HG03565 (cell line): Measurements from ENCODE around the gene ANKRD23.

ENCODE experiments used
- ATAC-seq: cut with Tn5 transposase; IDR thresholded peaks from one replicate; pipeline ENCODE4 v1.9.1; 2021; ENCODE audit warnings: mild to moderate bottlenecking, moderate library complexity; ENCODE audit not compliant: unreplicated experiment

The ANKRD23 gene

GRCh38 chr2:96877631-96878092 lies 33.8 kb upstream of the ANKRD23 start:
- no peak for ATAC-seq

- no peak for ATAC-seq
Observed at GRCh38 chr2:96877042-96877451, 33.2 kb upstream of the ANKRD23 start.

GRCh38 chr2:96876269-96877041 lies 32.6 kb upstream of the ANKRD23 start:
- no peak for ATAC-seq

- no peak for ATAC-seq
Observed at GRCh38 chr2:96875498-96876268, 31.9 kb upstream of the ANKRD23 start.

- no peak for ATAC-seq
Observed at GRCh38 chr2:96874198-96874831, 30.5 kb upstream of the ANKRD23 start.

GRCh38 chr2:96873651-96874096 lies 29.9 kb upstream of the ANKRD23 start:
- ATAC-seq, result no peak

- ATAC-seq, result no peak
Observed at GRCh38 chr2:96872591-96873349, 28.9 kb upstream of the ANKRD23 start.

GRCh38 chr2:96870626-96871255 lies 26.9 kb upstream of the ANKRD23 start:
- ATAC-seq, result no peak

GRCh38 chr2:96869822-96870625 lies 26.2 kb upstream of the ANKRD23 start, which contains the start of gene SEMA4C:
SEMA4C (minus strand) TSS chr2:96870080; CDS start chr2:96867886, 2,194 bp downstream.
- no peak for ATAC-seq

GRCh38 chr2:96869281-96869821 lies 25.5 kb upstream of the ANKRD23 start:
- ATAC-seq, result no peak

- no peak for ATAC-seq
Observed at GRCh38 chr2:96868555-96869280, 24.9 kb upstream of the ANKRD23 start.

GRCh38 chr2:96867756-96868554 lies 24.1 kb upstream of the ANKRD23 start:
- ATAC-seq, result no peak

- no peak for ATAC-seq
Observed at GRCh38 chr2:96866986-96867755, 23.4 kb upstream of the ANKRD23 start.

- ATAC-seq, result no peak
Observed at GRCh38 chr2:96866586-96866985, 22.8 kb upstream of the ANKRD23 start.

- no peak for ATAC-seq
Observed at GRCh38 chr2:96866149-96866548, 22.3 kb upstream of the ANKRD23 start.

- no peak for ATAC-seq
Observed at GRCh38 chr2:96865654-96866053, 21.8 kb upstream of the ANKRD23 start.
